NT2/D1 (cell line): Measurements from ENCODE around the gene CDH13.

Source experiments
- YY1 ChIP-seq: IDR thresholded peaks from 2 replicates; pipeline ENCODE4 v1.6.1; 2011; ENCODE audit not compliant: insufficient read length, insufficient read depth
- ZNF274 ChIP-seq: IDR thresholded peaks from 2 replicates; pipeline ENCODE4 v1.6.1; 2011; ENCODE audit warnings: mild to moderate bottlenecking, low read depth, low read length

- TF ChIP-seq ZNF274 (no peak), YY1 (no peak)
Measured at GRCh38 chr16:82995286-82995923, 368.6 kb downstream of the CDH13 start.
